GM23338 (cell line): ENCODE results near the gene VDR. TPM values are rescaled to one million over a fixed set of nuclear protein-coding genes. Genes with fewer than 3 reads are reported as not detected.

Source experiments
- ATAC-seq: fragments of 200-7000 bp; cut with Tn5 transposase; 3 replicates; pipeline ENCODE4 v1.9.1; 2020
- DNase-seq: peaks from one replicate; pipeline ENCODE4 v3.0.0-alpha.2; 2015; ENCODE audit warnings: low spot score
- H2AFZ ChIP-seq: fragments of 200-600 bp; sonication (generic); 2 replicates; pipeline ENCODE4 v1.8.0; 2016; ENCODE audit warnings: antibody characterized with exemption, mild to moderate bottlenecking, moderate library complexity
- H3F3A ChIP-seq: fragments of 200-600 bp; sonication (generic); replicated peaks from 2 replicates; pipeline ENCODE4 v1.8.0; 2017; ENCODE audit warnings: antibody characterized with exemption, mixed run types, low read depth
- H3K27ac ChIP-seq: fragments of 200-600 bp; sonication (generic); 2 replicates; pipeline ENCODE4 v1.6.1; 2016; ENCODE audit warnings: low read depth
- H3K27me3 ChIP-seq: fragments of 200-600 bp; sonication (generic); 2 replicates; pipeline ENCODE4 v1.8.0; 2016; ENCODE audit warnings: mild to moderate bottlenecking, mixed run types, moderate library complexity; ENCODE audit not compliant: insufficient read depth
- H3K36me3 ChIP-seq: fragments of 200-600 bp; sonication (generic); 2 replicates; pipeline ENCODE4 v1.8.0; 2016; ENCODE audit warnings: mild to moderate bottlenecking; ENCODE audit not compliant: insufficient read depth
- H3K4me1 ChIP-seq: fragments of 200-600 bp; sonication (generic); 2 replicates; pipeline ENCODE4 v1.8.0; 2016; ENCODE audit warnings: mild to moderate bottlenecking, moderate library complexity; ENCODE audit not compliant: insufficient read depth
- H3K4me2 ChIP-seq: fragments of 200-600 bp; sonication (generic); 2 replicates; pipeline ENCODE4 v1.7.1; 2017; ENCODE audit warnings: mixed run types
- H3K4me3 ChIP-seq: fragments of 200-600 bp; sonication (generic); 2 replicates; pipeline ENCODE4 v1.6.1; 2016; ENCODE audit warnings: mixed run types
- H3K79me2 ChIP-seq: fragments of 200-600 bp; sonication (generic); replicated peaks from 2 replicates; pipeline ENCODE4 v1.8.0; 2017; ENCODE audit warnings: mild to moderate bottlenecking; ENCODE audit not compliant: insufficient read depth
- H3K9me2 ChIP-seq: fragments of 200-600 bp; sonication (generic); 2 replicates; pipeline ENCODE4 v1.8.0; 2017; ENCODE audit not compliant: insufficient read depth
- H4K20me1 ChIP-seq: fragments of 200-600 bp; sonication (generic); replicated peaks from 2 replicates; pipeline ENCODE4 v1.8.0; 2017; ENCODE audit warnings: mild to moderate bottlenecking; ENCODE audit not compliant: insufficient read depth
- H3K27ac Mint-ChIP-seq: 2 replicates; pipeline ENCODE4 v1.8.0; 2020; ENCODE audit warnings: inconsistent platforms, mild to moderate bottlenecking, moderate library complexity, mixed read lengths
- H3K27me3 Mint-ChIP-seq: 3 replicates; pipeline ENCODE4 v1.8.0; 2022; ENCODE audit warnings: low read depth, mild to moderate bottlenecking, moderate library complexity, mixed read lengths, inconsistent platforms; ENCODE audit not compliant: insufficient read depth, poor library complexity
- H3K36me3 Mint-ChIP-seq: 3 replicates; pipeline ENCODE4 v1.8.0; 2021; ENCODE audit warnings: low read depth, mild to moderate bottlenecking, inconsistent platforms, moderate library complexity, mixed read lengths
- H3K4me1 Mint-ChIP-seq: 3 replicates; pipeline ENCODE4 v1.8.0; 2020; ENCODE audit warnings: mild to moderate bottlenecking, inconsistent platforms, mixed read lengths
- H3K4me3 Mint-ChIP-seq: 3 replicates; pipeline ENCODE4 v1.8.0; 2021; ENCODE audit warnings: moderate library complexity, mild to moderate bottlenecking, inconsistent platforms, mixed read lengths
- H3K9me3 Mint-ChIP-seq: 3 replicates; pipeline ENCODE4 v1.8.0; 2020; ENCODE audit warnings: moderate library complexity, mild to moderate bottlenecking, inconsistent platforms, mixed read lengths
- EZH2phosphoT487 ChIP-seq: fragments of 200-600 bp; sonication (generic); IDR thresholded peaks from one replicate; pipeline ENCODE4 v1.8.1; 2018; ENCODE audit warnings: antibody characterized with exemption; ENCODE audit not compliant: unreplicated experiment
- JUNB ChIP-seq: IDR thresholded peaks from one replicate; pipeline ENCODE4 v1.6.1; 2016; ENCODE audit warnings: antibody characterized with exemption; ENCODE audit not compliant: unreplicated experiment
- NANOG ChIP-seq: IDR thresholded peaks from 2 replicates; pipeline ENCODE4 v1.6.1; 2016; ENCODE audit warnings: antibody characterized with exemption, borderline replicate concordance
- POLR2AphosphoS5 ChIP-seq: IDR thresholded peaks from 2 replicates; pipeline ENCODE4 v1.6.1; 2016; ENCODE audit warnings: antibody characterized with exemption, low read depth
- STAT1 ChIP-seq: IDR thresholded peaks from one replicate; pipeline ENCODE4 v1.6.1; 2016; ENCODE audit warnings: antibody characterized with exemption; ENCODE audit not compliant: unreplicated experiment
- ZNF331 ChIP-seq: fragments of 250-450 bp; sonication (Bioruptor Pico); IDR thresholded peaks from 2 replicates; pipeline ENCODE4 v1.5.0; 2020; ENCODE audit warnings: low read depth, mild to moderate bottlenecking, moderate library complexity
- polyA plus RNA-seq: library from polyadenylated mRNA; unstranded; fragments of >200 nt; fragmentation: Nextera tagmentation; extraction: Ambion mirVana; gene quantifications from 2 replicates; pipeline ENCODE4 v1.2.1, GENCODE V29; 2016
- total RNA-seq: library from RNA; depleted of rRNA; stranded (reverse); fragments of >200 nt; shearing (Covaris generic); gene quantifications from 2 replicates; pipeline ENCODE4 v1.2.3, GENCODE V29; 2014
- TF ChIP-seq, protein P1 (sequence below): fragments of 250-450 bp; sonication (Bioruptor Pico); IDR thresholded peaks from 2 replicates; pipeline ENCODE4 v1.5.0; 2020; ENCODE audit warnings: mild to moderate bottlenecking, moderate library complexity
- TF ChIP-seq, protein P2 (sequence below), 2 experiments: fragments of 200-600 bp in 1 of 2; sonication (generic) in 1 of 2; conservative IDR thresholded peaks; 2 replicates each; pipeline versions ENCODE4 v1.5.1 to v1.6.1; 2016 to 2017; ENCODE audit warnings: antibody characterized with exemption in 2 of 2, low read depth in 2 of 2, mild to moderate bottlenecking in 2 of 2, moderate library complexity in 1 of 2
- TF ChIP-seq, protein P3 (sequence below): IDR thresholded peaks from 2 replicates; pipeline ENCODE4 v1.6.1; 2016; ENCODE audit warnings: antibody characterized with exemption

The VDR gene
- total and polyA plus RNA-seq, 2 experiments from 2014 or later = 0.37 to 1.4 TPM

DNA sequence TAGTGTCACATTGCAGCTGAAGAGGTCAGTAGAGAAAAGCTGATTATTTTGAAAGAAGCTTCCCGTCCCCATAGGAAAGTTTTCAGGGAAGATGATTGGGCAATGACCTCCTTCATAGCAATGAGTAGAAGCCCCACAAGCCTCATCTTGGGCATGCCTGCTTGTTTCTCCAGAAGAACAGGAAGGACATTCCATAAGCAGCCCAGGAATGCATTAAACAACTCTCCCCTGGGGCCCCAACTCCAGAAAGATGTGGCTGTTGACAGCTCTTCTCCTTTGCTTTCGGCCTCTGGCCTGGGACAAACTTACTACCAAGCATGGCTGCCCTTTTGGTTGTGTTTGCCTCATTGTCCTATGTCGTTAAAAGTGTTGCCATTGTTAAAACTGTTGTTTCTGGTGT is 5.7 kb upstream of the VDR start (continued):
- TF ChIP-seq, protein P1, sequence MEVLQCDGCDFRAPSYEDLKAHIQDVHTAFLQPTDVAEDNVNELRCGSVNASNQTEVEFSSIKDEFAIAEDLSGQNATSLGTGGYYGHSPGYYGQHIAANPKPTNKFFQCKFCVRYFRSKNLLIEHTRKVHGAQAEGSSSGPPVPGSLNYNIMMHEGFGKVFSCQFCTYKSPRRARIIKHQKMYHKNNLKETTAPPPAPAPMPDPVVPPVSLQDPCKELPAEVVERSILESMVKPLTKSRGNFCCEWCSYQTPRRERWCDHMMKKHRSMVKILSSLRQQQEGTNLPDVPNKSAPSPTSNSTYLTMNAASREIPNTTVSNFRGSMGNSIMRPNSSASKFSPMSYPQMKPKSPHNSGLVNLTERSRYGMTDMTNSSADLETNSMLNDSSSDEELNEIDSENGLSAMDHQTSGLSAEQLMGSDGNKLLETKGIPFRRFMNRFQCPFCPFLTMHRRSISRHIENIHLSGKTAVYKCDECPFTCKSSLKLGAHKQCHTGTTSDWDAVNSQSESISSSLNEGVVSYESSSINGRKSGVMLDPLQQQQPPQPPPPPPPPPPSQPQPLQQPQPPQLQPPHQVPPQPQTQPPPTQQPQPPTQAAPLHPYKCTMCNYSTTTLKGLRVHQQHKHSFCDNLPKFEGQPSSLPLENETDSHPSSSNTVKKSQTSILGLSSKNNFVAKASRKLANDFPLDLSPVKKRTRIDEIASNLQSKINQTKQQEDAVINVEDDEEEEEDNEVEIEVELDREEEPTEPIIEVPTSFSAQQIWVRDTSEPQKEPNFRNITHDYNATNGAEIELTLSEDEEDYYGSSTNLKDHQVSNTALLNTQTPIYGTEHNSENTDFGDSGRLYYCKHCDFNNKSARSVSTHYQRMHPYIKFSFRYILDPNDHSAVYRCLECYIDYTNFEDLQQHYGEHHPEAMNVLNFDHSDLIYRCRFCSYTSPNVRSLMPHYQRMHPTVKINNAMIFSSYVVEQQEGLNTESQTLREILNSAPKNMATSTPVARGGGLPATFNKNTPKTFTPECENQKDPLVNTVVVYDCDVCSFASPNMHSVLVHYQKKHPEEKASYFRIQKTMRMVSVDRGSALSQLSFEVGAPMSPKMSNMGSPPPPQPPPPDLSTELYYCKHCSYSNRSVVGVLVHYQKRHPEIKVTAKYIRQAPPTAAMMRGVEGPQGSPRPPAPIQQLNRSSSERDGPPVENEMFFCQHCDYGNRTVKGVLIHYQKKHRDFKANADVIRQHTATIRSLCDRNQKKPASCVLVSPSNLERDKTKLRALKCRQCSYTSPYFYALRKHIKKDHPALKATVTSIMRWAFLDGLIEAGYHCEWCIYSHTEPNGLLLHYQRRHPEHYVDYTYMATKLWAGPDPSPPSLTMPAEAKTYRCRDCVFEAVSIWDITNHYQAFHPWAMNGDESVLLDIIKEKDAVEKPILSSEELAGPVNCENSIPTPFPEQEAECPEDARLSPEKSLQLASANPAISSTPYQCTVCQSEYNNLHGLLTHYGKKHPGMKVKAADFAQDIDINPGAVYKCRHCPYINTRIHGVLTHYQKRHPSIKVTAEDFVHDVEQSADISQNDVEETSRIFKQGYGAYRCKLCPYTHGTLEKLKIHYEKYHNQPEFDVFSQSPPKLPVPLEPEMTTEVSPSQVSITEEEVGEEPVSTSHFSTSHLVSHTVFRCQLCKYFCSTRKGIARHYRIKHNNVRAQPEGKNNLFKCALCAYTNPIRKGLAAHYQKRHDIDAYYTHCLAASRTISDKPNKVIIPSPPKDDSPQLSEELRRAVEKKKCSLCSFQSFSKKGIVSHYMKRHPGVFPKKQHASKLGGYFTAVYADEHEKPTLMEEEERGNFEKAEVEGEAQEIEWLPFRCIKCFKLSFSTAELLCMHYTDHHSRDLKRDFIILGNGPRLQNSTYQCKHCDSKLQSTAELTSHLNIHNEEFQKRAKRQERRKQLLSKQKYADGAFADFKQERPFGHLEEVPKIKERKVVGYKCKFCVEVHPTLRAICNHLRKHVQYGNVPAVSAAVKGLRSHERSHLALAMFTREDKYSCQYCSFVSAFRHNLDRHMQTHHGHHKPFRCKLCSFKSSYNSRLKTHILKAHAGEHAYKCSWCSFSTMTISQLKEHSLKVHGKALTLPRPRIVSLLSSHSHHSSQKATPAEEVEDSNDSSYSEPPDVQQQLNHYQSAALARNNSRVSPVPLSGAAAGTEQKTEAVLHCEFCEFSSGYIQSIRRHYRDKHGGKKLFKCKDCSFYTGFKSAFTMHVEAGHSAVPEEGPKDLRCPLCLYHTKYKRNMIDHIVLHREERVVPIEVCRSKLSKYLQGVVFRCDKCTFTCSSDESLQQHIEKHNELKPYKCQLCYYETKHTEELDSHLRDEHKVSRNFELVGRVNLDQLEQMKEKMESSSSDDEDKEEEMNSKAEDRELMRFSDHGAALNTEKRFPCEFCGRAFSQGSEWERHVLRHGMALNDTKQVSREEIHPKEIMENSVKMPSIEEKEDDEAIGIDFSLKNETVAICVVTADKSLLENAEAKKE (CRISPR knock-in tag) = no peak
- TF ChIP-seq NANOG (no peak), POLR2AphosphoS5 (no peak)
- TF ChIP-seq, protein P2, sequence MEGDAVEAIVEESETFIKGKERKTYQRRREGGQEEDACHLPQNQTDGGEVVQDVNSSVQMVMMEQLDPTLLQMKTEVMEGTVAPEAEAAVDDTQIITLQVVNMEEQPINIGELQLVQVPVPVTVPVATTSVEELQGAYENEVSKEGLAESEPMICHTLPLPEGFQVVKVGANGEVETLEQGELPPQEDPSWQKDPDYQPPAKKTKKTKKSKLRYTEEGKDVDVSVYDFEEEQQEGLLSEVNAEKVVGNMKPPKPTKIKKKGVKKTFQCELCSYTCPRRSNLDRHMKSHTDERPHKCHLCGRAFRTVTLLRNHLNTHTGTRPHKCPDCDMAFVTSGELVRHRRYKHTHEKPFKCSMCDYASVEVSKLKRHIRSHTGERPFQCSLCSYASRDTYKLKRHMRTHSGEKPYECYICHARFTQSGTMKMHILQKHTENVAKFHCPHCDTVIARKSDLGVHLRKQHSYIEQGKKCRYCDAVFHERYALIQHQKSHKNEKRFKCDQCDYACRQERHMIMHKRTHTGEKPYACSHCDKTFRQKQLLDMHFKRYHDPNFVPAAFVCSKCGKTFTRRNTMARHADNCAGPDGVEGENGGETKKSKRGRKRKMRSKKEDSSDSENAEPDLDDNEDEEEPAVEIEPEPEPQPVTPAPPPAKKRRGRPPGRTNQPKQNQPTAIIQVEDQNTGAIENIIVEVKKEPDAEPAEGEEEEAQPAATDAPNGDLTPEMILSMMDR (conservative IDR thresholded peaks at IDR 0.05; ENCODE audit: low read depth in 2 of 2) = no peak
- TF ChIP-seq, protein P3, sequence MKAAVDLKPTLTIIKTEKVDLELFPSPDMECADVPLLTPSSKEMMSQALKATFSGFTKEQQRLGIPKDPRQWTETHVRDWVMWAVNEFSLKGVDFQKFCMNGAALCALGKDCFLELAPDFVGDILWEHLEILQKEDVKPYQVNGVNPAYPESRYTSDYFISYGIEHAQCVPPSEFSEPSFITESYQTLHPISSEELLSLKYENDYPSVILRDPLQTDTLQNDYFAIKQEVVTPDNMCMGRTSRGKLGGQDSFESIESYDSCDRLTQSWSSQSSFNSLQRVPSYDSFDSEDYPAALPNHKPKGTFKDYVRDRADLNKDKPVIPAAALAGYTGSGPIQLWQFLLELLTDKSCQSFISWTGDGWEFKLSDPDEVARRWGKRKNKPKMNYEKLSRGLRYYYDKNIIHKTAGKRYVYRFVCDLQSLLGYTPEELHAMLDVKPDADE = no peak

DNA sequence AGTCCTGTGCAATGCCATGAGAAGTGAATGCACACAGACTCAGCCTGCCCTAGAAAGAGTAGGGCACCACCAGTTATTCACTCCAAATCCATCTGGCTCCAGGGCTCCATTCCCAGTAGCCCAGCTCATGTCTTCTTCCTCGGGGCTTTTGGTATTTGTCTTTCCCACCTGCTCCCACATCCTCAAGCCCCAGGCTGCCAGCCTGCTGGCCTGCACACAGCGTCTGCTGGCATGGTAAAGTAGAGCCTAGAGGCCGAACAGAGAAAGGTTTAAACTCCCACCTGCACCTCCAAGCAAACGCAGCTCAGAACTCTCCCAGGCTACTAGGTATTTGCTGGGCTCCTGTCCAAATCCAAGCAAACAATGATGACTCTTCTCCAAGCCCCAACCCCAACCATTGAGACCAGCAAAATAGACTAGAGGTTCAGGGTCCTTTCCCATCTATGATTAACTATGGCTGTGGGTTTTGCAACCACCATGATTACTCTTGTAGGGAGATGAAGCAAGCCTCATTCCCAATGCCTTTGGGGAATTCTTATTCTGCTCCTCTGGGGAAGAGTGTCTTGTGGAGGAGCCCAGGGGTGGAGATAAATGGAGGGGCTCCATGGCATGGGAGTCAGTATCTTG is 5.2 kb upstream of the VDR start:
- Histone ChIP-seq H3K36me3 (no peaks in the 10 kb centered on the region), H3K4me3 (no peak overlapping the region), H3K9me2 (peaks cover 3% of the 10 kb centered on the region; the same call in 1 of the 2 replicates), H3K27me3 (peaks cover 30% of the 10 kb centered on the region), H3K4me1 (no peaks in the 10 kb centered on the region; the same call in 1 of the 2 replicates), H3K79me2 (no peaks in the 10 kb centered on the region), H3K27ac (no peak overlapping the region), H2AFZ (no peak overlapping the region), H3F3A (no peaks in the 10 kb centered on the region), H3K4me2 (no peak overlapping the region), H4K20me1 (no peaks in the 10 kb centered on the region)
- DNase-seq = no peak
- Mint-ChIP-seq H3K27ac (no peak overlapping the region), H3K27me3 (peaks cover 31% of the 10 kb centered on the region), H3K9me3 (peaks cover 4% of the 10 kb centered on the region; the same call in 1 of the 3 replicates), H3K4me1 (peaks cover 5% of the 10 kb centered on the region; the same call in 1 of the 3 replicates), H3K4me3 (no peak overlapping the region), H3K36me3 (no peaks in the 10 kb centered on the region)
- ATAC-seq = no peak
- TF ChIP-seq JUNB = no peak
- TF ChIP-seq STAT1 = no peak
- no peak for TF ChIP-seq ZNF331 (CRISPR knock-in tag)
- no peak for TF ChIP-seq EZH2phosphoT487
- TF ChIP-seq, protein P2 (conservative IDR thresholded peaks at IDR 0.05; ENCODE audit: low read depth in 2 of 2) = no peak
